Heart left ventricle (tissue), 16 donors: ENCODE results near the gene SLC12A5. TPM values are rescaled to one million over a fixed set of nuclear protein-coding genes. Genes with fewer than 3 reads are reported as not detected.

ENCODE experiments used
- ATAC-seq, 4 donors: fragments of 200-7000 bp; cut with Tn5 transposase; one replicate each; pipeline ENCODE4 v1.9.1; 2020 to 2022; ENCODE audit warnings: moderate library complexity in 4 of 4, mild to moderate bottlenecking in 3 of 4, moderate number of reproducible peaks in 1 of 4
- DNase-seq, 5 donors: peaks; one replicate each; pipeline ENCODE4 v3.0.0-alpha.2; 2020
- H3K27ac ChIP-seq, 12 donors: fragments of 200-600 bp; sonication (generic) in 4 of 12; one replicate each; pipeline versions ENCODE4 v1.5.0 to v1.8.0; 2016 to 2022; ENCODE audit warnings: mild to moderate bottlenecking in 2 of 12
- H3K27me3 ChIP-seq, 9 donors: fragments of 200-600 bp; sonication (generic) in 2 of 9; one replicate each; pipeline versions ENCODE4 v1.5.1 to v1.8.0; 2016 to 2022; ENCODE audit warnings: mild to moderate bottlenecking in 3 of 9
- H3K36me3 ChIP-seq, 9 donors: fragments of 200-600 bp; sonication (generic) in 2 of 9; one replicate each; pipeline versions ENCODE4 v1.5.0 to v1.8.0; 2018 to 2022; ENCODE audit warnings: mild to moderate bottlenecking in 2 of 9
- H3K4me1 ChIP-seq, 12 donors: fragments of 200-600 bp; sonication (generic) in 4 of 12; one replicate each; pipeline versions ENCODE4 v1.5.0 to v1.8.0; 2016 to 2022; ENCODE audit warnings: mild to moderate bottlenecking in 3 of 12
- H3K4me3 ChIP-seq, 12 donors: fragments of 200-600 bp; sonication (generic) in 4 of 12; one replicate each; pipeline versions ENCODE4 v1.5.0 to v1.8.0; 2017 to 2022; ENCODE audit warnings: mild to moderate bottlenecking in 9 of 12, moderate library complexity in 4 of 12
- H3K9me3 ChIP-seq, 12 donors: fragments of 200-600 bp; sonication (generic) in 4 of 12; one replicate each; pipeline versions ENCODE4 v1.5.0 to v1.8.0; 2016 to 2022; ENCODE audit warnings: mild to moderate bottlenecking in 1 of 12
- POLR2A ChIP-seq, 2 donors: fragments of 450-650 bp; IDR thresholded peaks; one replicate each; pipeline ENCODE4 v1.6.1; 2017; ENCODE audit warnings: antibody characterized with exemption in 2 of 2, mild to moderate bottlenecking in 2 of 2, moderate library complexity in 2 of 2
- WGBS, 4 donors: extraction: QIAGEN DNeasy Blood & Tissue Kit in 2 of 4; methylation state at CpG; one replicate each; pipeline versions ENCODE4 v1.1.5 to v1.1.7; 2013 to 2018; 5-methylcytosine and 5-hydroxymethylcytosine counted together
- intact Hi-C, 10 donors: fragments of 100-400 bp; cut with DNase I; formaldehyde crosslinking; loops; one replicate each; pipeline versions ENCODE4 v1.11.1 to v1.14.2; 2022
- polyA plus RNA-seq, 2 donors: library from polyadenylated mRNA; stranded (reverse); fragments of 200-250 nt; gene quantifications; one replicate each; pipeline ENCODE4 v1.2.3, GENCODE V29; 2013
- total RNA-seq, 9 donors: library from RNA; depleted of rRNA in 2 of 9; stranded (reverse); fragments of >200 nt in 2 of 9; fragmentation: NEBNext Ultra II Directional in 3 of 9; extraction: Animal tissue kit (Norgen Biotek cat#: 25700) in 3 of 9; gene quantifications; one replicate each; pipeline versions ENCODE4 v1.1.0 to v1.2.4, GENCODE V29; 2016 to 2023
- TF ChIP-seq, protein P1 (sequence below), 12 donors: fragments of 200-600 bp; sonication (generic) in 4 of 12; IDR thresholded peaks; one replicate each; pipeline versions ENCODE4 v1.5.0 to v1.8.0; 2018 to 2022; ENCODE audit warnings: antibody characterized with exemption in 12 of 12, mild to moderate bottlenecking in 5 of 12
- donor health status: ischemic (EF 13 %, LVEDD 7.1; RV severe dilation, severe dysfunction).
- donor health status: healthy with polysubstance abuse.
- donor health status: DM: no; HTN: yes; CAD: no.
- donor health status: DM: no; HTN: no; CAD: no.
- donor health status: ischemic (EF 25% LVEDD 6.9; RV normal size, moderate dysfunction).
- donor health status: ischemic (EF 25% LVEDD 5.7; RV mildly dilated, moderate dysfunction).
- donor health status: healthy.
- donor health status: DM: yes; HTN: yes; CAD: no.
- donor health status: ischemic (EF 35%, LVEDD 5.7; RV mildly dilated, moderate dysfunction).
- donor health status: nonischemic (EF 11% LVEDD 7.7; RV severe dilation, severe dysfunction).
- donor health status: DM: yes; HTN: yes; CAD: no.
- donor health status: PGD.
- donor health status: ischemic (EF 29% LVEDD 5.4; RV normal size, mild dysfunction).
- donor health status: nonischemic (EF 23%, LVEDD 6.1; RV moderate dilation, normal function).

SLC12A5 gene
- total and polyA plus RNA-seq, 11 donors, result 0.73 to 1.7 (median 1.2) TPM; not detected in 8

DNA sequence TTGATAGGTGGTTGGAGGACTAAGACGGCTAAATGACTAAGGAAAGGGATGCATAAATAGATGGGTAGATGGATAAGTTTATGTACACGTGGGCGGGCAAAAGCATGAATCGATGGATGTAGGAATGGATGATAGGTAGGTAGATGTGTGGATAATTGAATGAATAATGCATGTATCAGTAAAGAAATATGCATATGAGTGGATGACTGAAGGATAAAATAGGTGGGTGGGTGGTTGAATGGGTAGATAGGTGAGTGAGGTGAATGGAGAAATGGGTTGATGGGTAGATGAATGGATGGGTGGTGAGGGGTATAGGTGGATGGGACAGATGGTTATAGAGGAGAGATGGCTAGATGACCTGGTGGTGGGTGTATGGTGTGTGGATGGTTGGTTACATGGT is 20.2 kb downstream of the SLC12A5 start:
- intact Hi-C loops, result loop anchor here in 1 of 10 donors (5.0 kb wide), 1 partner anchor 52 kb away; no protein-coding TSS in a partner anchor
- Histone ChIP-seq H3K9me3 (no peaks in the 10 kb centered on the region), H3K27me3 (peaks cover 0 to 72% (median 5%) of the 10 kb centered on the region in 9 donors), H3K36me3 (no peaks in the 10 kb centered on the region), H3K4me1 (no peaks in the 10 kb centered on the region), H3K4me3 (no peak overlapping the region), H3K27ac (no peak overlapping the region)
- DNase-seq, result no peak
- WGBS, 4 donors, result 88 to 92% (median 88%) methylated on average over 4 of the region's 4 CpGs
- ATAC-seq, result no peak
- no peak for TF ChIP-seq POLR2A (IDR thresholded peaks at IDR 0.05)
- TF ChIP-seq, protein P1, sequence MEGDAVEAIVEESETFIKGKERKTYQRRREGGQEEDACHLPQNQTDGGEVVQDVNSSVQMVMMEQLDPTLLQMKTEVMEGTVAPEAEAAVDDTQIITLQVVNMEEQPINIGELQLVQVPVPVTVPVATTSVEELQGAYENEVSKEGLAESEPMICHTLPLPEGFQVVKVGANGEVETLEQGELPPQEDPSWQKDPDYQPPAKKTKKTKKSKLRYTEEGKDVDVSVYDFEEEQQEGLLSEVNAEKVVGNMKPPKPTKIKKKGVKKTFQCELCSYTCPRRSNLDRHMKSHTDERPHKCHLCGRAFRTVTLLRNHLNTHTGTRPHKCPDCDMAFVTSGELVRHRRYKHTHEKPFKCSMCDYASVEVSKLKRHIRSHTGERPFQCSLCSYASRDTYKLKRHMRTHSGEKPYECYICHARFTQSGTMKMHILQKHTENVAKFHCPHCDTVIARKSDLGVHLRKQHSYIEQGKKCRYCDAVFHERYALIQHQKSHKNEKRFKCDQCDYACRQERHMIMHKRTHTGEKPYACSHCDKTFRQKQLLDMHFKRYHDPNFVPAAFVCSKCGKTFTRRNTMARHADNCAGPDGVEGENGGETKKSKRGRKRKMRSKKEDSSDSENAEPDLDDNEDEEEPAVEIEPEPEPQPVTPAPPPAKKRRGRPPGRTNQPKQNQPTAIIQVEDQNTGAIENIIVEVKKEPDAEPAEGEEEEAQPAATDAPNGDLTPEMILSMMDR (IDR thresholded peaks at IDR 0.05), result no peak

DNA sequence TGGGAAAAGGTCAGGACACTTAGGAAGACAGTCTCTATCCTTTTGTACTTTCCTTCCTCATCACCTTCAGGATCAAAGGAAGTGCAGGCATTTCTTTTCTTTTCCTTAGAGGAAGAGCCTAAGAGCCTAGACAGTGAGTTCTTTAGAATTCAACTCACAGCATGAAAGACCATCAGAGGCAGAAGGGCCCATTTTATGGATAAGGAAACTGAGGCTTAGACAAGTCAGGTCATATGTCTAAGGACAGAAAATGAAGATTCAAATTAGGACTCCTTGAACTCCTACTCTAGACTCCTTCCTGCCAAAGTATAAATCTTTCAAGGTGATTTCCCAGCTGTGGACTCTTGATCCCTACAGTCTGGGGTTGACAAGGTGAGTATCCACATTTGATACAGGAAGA is 20.8 kb downstream of the SLC12A5 start:
- ATAC-seq (no peak), DNase-seq (no peak)
- Histone ChIP-seq H3K36me3 (no peaks in the 10 kb centered on the region), H3K27ac (no peak overlapping the region), H3K9me3 (no peaks in the 10 kb centered on the region), H3K4me3 (no peak overlapping the region), H3K27me3 (peaks cover 0 to 77% (median 5%) of the 10 kb centered on the region in 9 donors), H3K4me1 (no peaks in the 10 kb centered on the region)
- intact Hi-C loops, result loop anchor here in 1 of 10 donors (5.0 kb wide), 1 partner anchor 53 kb away; no protein-coding TSS in a partner anchor
- TF ChIP-seq, protein P1 (IDR thresholded peaks at IDR 0.05), result no peak
- no peak for TF ChIP-seq POLR2A (IDR thresholded peaks at IDR 0.05)

DNA sequence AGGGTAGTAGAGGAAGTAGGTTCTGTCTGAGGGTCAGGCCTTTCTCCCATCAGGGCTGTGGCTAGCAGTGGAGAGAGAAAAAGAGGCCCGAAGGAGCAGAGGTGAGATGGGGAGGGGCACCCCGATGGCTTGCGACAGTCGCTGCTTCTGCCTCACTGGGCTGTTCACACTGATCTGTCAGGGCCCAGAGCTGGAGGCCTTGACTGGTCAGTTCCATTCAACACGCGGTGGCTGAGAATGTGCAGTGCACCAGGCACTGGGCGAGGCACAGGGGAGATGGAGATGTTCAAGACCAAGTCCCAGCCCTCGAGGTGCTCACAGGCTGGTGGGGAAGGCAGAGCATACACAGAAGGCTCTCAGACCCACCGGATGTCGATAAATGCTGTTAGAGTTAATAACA is 21.4 kb downstream of the SLC12A5 start:
- no peak for TF ChIP-seq POLR2A (IDR thresholded peaks at IDR 0.05)
- TF ChIP-seq, protein P1 (IDR thresholded peaks at IDR 0.05), result no peak
- no peak overlapping the region for H3K4me3 ChIP-seq
- 45 to 64% (median 57%) methylated on average over 10 of the region's 10 CpGs for WGBS, 4 donors
- H3K27ac ChIP-seq, result no peak overlapping the region
- no peaks in the 10 kb centered on the region for H3K36me3 ChIP-seq
- peaks cover 0 to 78% (median 6%) of the 10 kb centered on the region in 9 donors for H3K27me3 ChIP-seq
- no peak for DNase-seq
- no peaks in the 10 kb centered on the region for H3K9me3 ChIP-seq
- intact Hi-C loops, result no loop called here
- ATAC-seq, result no peak
- H3K4me1 ChIP-seq, result no peaks in the 10 kb centered on the region

DNA sequence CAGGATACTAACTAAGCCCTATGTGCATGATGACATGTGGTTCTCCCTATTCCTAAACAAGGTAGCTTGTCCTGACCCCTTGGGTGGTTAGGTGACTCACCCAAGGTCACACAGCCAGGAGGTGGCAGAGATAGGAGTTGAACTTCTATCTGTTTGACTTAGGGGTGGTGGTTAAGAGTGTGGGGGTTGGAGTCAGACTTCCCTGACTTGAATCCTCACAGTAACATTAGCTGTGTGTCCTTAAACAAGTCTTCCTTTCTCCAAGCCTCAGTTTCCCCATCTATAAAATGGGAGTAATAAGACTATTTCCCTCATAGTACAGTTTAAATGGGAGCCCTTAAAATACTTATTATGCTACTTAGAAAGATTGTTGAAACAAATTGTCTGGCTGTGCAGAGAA is 21.9 kb downstream of the SLC12A5 start:
- TF ChIP-seq, protein P1 (IDR thresholded peaks at IDR 0.05), result no peak
- DNase-seq (no peak), ATAC-seq (no peak)
- Histone ChIP-seq H3K9me3 (no peaks in the 10 kb centered on the region), H3K4me3 (no peak overlapping the region), H3K27me3 (peaks cover 0 to 77% (median 6%) of the 10 kb centered on the region in 9 donors), H3K36me3 (no peaks in the 10 kb centered on the region), H3K27ac (no peak overlapping the region), H3K4me1 (no peaks in the 10 kb centered on the region)
- intact Hi-C loops, result no loop called here
